Embryonic facial prominence (tissue), 1 donor: ENCODE data around the gene FMR1.
A peak's percentile ranks its signal among the peaks of the same experiment; 100 is the strongest.

Source experiments
- DNase-seq: peaks from one replicate; pipeline ENCODE4 v3.0.0-alpha.2; 2016; ENCODE audit errors: extremely low spot score

Gene FMR1

DNA sequence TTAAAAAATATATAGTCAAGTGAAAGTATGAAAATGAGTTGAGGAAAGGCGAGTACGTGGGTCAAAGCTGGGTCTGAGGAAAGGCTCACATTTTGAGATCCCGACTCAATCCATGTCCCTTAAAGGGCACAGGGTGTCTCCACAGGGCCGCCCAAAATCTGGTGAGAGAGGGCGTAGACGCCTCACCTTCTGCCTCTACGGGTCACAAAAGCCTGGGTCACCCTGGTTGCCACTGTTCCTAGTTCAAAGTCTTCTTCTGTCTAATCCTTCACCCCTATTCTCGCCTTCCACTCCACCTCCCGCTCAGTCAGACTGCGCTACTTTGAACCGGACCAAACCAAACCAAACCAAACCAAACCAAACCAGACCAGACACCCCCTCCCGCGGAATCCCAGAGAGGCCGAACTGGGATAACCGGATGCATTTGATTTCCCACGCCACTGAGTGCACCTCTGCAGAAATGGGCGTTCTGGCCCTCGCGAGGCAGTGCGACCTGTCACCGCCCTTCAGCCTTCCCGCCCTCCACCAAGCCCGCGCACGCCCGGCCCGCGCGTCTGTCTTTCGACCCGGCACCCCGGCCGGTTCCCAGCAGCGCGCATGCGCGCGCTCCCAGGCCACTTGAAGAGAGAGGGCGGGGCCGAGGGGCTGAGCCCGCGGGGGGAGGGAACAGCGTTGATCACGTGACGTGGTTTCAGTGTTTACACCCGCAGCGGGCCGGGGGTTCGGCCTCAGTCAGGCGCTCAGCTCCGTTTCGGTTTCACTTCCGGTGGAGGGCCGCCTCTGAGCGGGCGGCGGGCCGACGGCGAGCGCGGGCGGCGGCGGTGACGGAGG, at the start of gene FMR1:
TSS of gene FMR1 (plus strand) at position 728 of the 831 bp plus-strand sequence. CDS start 261 bp downstream, outside the sequence.
- DNase-seq = peak; percentile 85

DNA sequence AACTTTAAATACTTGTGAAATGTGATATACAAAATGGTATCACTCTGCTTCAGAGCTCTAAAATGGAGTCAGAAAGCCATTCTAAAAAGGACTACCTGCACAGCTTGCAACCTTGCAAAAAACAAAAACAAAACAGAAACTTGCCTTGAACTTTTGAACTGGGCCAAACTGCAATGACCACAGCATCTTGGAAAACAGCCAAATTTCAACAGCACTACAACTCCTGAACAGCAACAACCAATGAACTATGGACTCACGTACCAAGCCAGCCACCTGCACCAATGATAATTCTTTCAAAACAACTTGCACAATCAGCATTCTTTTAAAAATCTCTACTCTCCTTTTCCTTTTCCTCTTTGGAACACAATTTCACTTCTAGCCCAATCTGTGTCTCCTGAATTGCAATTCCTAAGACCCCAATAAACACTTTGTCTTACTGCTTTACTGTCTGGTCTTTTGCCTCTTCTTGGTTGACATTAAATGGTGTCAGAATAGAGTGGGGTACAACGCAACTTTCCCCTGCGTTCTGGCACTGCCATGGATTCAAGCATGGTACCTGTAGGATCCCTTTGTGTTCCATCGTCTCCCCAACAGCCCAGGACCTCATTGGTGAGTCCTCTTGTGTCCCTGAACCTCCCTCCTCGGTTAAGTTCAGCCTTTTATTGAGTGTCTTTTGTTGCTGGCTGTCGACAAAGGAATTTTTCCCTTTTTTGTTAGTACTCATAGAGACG, 35.7 kb upstream of the FMR1 start:
- DNase-seq = no peak

DNA sequence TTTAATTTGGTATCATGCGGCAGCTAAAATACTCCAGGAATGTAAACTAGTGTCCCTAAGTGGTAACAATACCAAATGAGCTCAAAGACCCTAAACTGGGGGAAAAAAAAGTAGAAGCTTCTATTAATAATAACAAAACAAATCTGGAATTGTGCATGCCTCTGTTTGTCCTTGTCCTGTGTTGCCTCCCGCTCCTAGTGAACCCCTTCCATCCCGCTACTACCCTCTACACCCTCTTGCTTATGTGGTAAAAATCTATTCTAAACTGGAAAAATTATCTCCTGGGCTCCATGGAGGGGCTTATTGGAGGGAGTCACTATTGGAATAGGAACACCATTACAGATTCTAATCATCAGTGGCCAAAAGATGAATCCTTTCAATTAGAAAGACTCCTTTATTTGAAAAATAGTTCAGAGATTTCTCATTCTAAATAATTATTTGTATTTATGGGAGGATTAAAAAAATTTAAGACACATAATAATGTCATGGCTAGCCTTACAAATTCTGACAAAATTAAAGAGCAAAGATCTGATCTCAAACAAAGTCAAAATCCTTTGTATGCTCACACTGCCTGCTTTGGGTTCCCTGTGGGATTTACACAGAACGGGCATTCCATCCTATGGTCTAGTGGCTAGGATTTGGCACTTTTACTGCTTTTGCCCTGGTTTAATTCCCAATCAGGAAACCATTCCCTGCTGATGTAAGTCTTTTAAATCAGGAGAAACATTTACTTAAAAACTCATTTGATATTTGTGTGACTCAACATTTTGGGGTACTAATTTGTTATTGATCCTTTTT, 34.7 kb upstream of the FMR1 start:
- no peak for DNase-seq

DNA sequence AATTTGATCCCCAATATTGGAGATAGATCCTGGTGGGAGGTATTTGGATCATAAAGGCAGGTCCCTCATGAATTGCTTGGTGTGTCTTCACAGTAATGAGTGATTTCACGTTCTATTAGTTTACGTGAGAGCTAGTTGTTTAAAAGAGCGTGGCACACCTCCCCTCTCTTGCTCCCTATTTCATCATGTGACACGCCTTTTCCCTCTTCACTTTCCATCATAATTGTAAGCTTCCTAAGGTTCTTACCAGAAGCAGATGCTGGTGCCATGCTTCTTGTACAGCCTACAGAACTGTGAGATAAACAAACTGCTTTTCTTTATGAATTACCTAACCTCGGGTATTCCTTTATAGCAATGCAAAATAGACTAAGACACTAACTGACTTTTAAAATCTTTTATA, 34.0 kb upstream of the FMR1 start:
- DNase-seq = no peak

DNA sequence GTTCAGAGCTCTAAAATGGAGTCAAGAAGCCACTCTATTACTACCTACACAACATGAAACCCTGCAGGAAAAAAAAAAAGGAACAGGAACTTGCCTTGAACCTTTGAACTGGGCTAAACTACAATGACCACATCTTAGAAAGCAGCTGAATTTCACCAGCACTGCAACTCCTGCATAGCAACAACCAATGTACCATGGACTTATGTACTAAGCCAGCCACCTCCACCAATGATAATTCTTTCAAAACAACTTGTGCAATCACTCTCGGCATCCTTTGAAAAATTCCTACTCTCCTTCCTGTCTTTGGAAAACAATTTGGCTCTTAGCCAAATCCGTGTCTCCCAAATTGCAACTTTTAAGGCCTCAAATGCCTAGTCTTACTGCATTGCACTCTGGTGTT, 26.8 kb upstream of the FMR1 start:
- DNase-seq = no peak

DNA sequence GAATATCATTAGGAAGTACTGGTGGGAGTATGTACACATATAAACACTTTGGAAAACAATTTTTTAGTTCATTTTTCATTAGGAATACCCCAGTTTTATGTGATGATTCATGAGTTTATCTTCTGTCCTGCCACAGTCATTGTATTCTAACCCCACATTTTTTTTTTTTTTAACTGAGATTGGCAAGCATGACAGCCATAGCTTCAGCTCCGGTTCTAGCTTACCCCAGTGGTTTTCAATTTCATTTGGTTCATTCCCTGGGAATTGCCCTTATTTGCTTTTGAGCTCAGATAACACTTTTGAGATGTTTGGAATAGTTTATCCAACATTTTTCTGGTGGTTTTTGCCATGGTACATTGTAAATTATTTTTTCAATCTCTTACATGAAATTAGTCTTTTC, 21.0 kb upstream of the FMR1 start:
- DNase-seq = no peak

DNA sequence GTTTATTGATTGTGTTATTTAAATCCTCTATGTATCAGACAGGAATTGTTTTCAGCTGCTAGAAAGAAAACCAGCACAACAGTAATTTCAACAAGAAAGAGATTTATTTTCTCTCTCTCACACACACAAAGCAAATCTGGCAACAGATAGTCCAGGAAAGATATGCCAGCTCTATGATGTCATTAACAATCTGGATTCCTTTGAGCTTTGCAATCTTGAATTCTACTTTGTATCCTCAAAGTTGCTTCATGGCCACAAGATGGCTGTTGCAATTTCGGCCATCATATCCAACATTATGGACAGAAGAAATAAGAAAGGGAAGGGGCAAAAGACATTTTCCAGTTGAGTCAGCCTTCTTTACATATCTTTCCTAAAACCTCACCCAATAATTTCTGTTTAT, 19.8 kb upstream of the FMR1 start:
- DNase-seq = no peak

DNA sequence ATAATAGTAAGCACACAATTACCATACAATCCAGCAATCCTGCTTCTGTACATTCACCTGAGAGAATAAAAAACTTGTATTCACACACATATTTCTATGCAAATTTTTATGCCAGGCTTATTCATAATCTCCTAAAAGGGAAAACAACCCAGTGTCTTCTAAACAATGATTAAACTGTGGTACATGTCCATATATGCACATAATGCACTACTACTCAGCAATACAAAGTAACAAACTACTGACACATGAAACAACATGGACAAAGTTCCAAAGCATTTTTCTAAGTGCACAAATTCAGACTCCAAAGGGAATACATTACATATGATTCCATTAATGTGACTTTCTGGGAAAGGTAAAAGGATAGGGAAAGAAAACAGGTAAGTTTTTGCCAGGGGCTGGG, 18.0 kb upstream of the FMR1 start:
- no peak for DNase-seq

DNA sequence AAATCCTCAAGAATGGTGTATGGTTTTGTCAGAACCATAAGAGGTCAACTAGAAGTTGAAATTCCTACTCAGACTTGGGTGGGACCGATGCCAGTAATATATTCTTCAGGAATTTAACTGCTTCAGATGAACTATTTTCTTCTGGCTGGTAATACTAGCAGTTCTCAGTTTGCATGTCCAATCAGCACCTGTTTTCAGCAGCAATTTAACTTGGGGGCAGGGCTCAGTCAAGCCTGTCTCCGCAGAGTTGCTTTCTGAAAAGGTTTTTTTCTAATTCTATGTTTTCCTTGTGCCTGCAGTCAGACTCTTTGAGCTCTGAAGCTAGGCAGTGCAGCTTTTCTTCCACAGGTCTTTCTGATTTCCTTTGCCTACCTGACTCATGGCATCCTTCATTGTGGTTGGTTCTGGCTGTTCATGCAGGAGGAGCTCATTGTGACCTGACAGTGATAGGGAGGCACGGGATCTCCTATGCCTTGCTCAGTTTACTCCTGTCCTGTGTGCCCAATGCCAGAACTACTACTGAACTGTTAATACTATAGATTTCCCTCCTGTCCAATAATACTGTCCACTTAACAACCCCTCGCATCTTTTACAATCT, 17.3 kb upstream of the FMR1 start:
- DNase-seq = peak; percentile 25

DNA sequence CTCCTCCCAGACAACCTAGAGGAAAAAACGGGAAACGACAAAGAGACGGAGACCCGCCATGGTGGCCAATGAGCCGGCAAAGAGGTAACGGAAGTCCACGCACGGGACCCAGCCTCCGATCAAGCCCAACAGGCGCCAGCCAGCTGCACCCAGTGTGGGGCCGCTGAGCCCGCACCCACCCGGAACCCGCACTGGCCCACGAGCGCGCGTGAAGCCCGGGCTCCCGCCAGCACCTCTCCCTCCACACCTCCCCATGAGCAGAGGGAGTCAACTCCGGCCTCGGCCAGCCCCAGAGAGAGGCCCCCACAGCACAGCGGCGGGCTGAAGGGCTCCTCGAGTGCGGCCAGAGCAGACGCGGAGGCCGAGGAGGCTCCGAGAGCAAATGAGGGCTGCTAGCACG, 14.6 kb upstream of the FMR1 start:
- DNase-seq = no peak

DNA sequence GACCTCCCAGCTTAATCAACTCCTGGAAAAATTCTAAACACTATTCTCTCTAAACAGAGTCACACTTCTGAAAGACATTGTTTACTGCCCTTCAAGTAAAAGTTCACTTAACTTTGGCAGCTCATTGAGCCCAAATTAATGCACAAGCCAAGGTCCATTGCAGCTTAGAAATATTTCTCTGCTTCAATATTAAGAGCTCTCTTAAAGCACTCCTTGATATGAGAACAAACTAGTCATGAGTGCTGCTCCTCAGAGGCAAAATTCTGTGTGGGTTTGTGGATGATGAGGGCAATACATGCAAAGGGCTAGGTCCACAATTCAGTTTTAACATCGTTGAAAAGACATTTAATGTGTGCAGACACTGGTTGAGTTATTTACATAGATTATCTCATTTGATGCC, 12.8 kb upstream of the FMR1 start:
- no peak for DNase-seq

DNA sequence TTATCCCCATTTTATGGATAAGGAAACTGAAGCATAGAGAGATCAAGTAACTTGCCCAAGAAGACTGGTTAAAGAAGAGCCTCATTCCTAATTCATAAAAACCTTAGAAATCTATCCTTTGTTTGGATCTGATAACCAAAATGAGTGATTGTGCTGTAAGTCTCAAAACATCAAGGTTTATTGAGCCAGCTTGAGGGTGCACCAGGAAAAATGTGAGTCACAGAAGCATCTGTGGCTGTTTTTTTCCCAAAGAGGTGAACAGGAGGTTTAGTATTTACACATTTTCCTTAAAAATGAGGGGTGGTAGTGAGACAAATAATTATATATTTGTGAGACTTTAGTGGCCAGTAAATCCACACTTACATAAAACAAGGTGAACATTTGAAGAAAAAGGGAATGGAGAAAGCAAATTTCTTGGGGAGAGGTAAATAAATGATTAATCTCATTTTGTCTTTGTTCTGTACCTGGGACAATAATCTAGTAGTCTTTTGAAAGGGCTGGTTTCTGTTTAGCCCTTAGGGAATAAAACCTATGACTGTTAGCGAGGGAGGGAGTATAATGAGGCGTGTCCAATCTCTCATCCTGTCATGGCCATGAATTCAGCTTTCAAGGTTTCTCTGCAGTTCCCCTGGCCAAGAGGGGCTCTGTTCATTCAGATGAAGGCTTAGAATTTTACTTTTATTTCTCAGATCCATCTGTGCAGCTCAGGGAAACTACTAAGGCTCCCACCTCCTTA, 12.2 kb upstream of the FMR1 start:
- no peak for DNase-seq

DNA sequence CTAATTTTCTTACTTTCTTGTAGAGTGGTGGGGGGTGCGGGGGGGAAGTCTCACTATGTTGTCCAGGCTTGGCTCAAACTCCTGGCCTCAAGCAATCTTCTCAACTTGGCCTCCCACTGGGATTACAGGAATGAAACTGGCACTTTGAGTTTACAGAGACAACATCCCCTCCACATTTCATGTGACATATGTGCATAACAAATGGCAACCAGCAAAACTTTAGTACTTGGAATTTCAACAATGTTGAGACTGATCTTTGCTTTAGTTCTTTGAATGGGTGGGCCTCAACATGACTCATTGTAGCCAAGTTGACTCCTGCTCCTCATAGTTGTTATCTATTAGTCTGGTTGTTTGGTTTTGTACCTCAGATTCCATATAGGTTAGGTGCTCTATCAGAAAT, 11.4 kb upstream of the FMR1 start:
- no peak for DNase-seq

DNA sequence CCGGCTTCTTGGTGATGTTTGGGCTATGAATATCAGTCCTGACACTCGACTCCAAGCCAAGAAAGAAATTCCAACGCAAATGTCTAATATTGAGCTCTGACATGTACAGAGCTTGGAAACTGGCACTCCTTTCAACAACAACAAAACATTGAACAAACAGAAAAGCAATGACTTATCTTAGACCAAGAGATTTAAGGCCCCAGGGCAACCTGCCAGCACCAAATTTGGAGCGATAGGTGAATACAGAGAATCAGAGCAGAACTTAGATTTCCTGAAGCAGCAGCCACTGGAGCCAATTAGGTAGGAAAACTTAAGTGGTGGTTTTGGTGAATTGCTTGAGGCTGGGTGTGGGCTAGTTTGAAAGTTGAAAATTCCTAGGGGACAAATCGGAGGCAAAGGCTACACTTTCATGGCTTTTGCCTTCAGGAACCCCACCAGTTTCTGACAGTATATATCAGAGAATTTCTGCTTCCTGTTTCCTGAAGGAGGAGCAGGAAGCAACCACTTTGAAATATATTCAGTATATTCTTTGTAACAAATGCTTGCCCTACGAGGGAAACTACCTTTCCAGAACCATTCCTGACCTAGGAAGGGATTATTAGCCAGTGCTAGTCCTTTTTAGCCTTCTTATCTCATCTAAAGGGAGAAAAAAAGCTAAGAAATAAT, 10.1 kb upstream of the FMR1 start:
- DNase-seq = no peak

DNA sequence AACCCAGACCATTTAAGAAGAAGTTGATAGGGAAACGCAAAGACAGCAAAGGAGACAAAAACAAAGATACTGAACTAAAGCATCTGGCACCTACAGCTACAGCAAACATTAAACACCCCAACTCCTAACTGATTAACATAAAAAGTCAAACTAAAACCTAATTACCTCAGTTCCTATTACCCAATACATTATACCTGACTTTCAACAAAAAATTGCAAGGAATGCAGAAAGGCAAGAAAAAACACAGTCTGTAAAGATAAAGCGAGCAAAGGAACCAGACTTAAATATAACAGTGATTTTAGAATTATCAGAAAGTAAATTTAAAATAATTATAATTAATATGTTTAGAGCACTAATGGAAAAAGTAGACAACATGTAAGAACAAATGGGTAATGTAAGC, 9.4 kb upstream of the FMR1 start:
- no peak for DNase-seq

DNA sequence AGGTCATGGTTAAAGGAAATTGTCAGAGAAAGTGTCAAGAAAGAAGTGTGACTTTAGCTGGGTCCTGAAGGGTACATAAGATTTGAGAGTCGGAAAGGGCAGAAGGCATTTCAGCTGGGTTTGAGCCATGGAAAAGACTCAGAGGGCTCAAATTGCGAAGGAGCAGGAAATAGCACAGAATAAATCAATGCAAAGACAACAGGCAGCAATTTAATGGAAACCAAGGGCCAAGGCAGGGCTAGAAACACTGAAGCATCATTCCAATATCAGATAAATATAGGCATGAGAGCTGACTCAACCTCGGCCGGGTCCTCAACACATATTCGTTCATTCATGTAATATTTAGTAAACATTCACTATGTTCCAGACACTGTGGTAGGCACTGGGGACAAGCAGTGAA, 3.6 kb upstream of the FMR1 start:
- no peak for DNase-seq

DNA sequence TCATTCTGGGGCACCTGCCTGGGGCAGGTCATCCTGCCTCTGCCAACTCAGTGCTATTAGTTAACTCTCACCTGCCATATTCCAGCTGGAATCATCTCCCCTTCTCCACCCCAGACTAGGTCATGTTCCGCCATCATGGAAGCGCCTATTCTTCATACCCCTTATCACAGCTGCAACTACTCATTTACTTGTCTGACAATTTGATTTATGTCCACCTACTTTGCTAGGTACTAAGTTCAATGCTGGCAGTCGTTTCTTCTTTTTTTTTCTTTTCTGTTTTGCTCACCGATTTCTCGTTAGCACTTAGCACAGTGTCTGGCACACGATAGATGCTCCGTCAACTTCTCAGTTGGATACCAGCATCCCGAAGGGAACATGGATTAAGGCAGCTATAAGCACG, 1.1 kb upstream of the FMR1 start:
- no peak for DNase-seq

DNA sequence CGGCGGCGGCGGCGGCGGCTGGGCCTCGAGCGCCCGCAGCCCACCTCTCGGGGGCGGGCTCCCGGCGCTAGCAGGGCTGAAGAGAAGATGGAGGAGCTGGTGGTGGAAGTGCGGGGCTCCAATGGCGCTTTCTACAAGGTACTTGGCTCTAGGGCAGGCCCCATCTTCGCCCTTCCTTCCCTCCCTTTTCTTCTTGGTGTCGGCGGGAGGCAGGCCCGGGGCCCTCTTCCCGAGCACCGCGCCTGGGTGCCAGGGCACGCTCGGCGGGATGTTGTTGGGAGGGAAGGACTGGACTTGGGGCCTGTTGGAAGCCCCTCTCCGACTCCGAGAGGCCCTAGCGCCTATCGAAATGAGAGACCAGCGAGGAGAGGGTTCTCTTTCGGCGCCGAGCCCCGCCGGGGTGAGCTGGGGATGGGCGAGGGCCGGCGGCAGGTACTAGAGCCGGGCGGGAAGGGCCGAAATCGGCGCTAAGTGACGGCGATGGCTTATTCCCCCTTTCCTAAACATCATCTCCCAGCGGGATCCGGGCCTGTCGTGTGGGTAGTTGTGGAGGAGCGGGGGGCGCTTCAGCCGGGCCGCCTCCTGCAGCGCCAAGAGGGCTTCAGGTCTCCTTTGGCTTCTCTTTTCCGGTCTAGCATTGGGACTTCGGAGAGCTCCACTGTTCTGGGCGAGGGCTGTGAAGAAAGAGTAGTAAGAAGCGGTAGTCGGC, 528 bp downstream of the FMR1 start:
- DNase-seq = no peak

DNA sequence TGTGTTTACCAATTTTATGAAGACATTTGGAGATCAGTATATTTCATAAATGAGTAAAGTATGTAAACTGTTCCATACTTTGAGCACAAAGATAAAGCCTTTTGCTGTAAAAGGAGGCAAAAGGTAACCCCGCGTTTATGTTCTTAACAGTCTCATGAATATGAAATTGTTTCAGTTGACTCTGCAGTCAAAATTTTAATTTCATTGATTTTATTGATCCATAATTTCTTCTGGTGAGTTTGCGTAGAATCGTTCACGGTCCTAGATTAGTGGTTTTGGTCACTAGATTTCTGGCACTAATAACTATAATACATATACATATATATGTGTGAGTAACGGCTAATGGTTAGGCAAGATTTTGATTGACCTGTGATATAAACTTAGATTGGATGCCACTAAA, 1.9 kb downstream of the FMR1 start:
- no peak for DNase-seq

DNA sequence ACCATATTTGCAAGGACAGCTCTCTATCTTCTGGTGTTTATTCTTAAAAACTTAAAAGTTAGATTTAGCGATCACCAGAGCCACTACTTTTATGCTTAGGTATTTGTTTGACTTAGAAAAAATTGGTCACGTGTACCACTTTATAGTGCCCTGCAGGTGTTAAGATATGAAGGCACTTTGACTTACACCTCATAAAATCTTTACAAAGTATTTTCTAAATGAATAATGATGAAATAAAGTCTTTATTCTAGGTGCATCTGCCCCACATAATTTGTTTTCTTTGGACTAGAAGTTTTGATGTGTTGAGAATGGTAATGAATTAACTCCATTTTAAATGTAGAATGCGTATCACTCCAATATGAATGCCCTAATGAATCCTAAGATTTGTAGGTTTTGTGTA, 2.9 kb downstream of the FMR1 start:
- no peak for DNase-seq
